PC-9 (cell line): Measurements from ENCODE around the gene REPS1.

ENCODE experiments used
- CTCF ChIP-seq: fragments of 200-600 bp; sonication (generic); conservative IDR thresholded peaks from 2 replicates; pipeline ENCODE4 v1.6.1; 2017; ENCODE audit warnings: mixed run types, antibody characterized with exemption, mild to moderate bottlenecking, moderate library complexity
- EZH2 ChIP-seq: fragments of 200-600 bp; sonication (generic); IDR thresholded peaks from 2 replicates; pipeline ENCODE4 v1.8.0; 2017; ENCODE audit warnings: antibody characterized with exemption, low read depth

GRCh38 chr6:139017227-139017626 lies 29.2 kb upstream of the REPS1 start:
- no peak for TF ChIP-seq CTCF
- TF ChIP-seq EZH2, result no peak
